Lower leg skin (tissue), 4 donors: Measurements from ENCODE around the gene TREX2. TPM values are rescaled to one million over a fixed set of nuclear protein-coding genes. Genes with fewer than 3 reads are reported as not detected.

Experiments used
- DNase-seq, 2 donors: peaks; one replicate each; pipeline ENCODE4 v3.0.0-alpha.2; 2019; ENCODE audit warnings: low spot score in 2 of 2
- H3K4me3 ChIP-seq: fragments of 200-600 bp; sonication (generic); 2 replicates; pipeline ENCODE4 v1.5.1; 2017; ENCODE audit warnings: mild to moderate bottlenecking, low read depth; ENCODE audit not compliant: poor library complexity, severe bottlenecking
- CTCF ChIP-seq, 3 donors: fragments of 450-650 bp; IDR thresholded peaks; one replicate each; pipeline ENCODE4 v1.5.1; 2016; ENCODE audit warnings: antibody characterized with exemption in 3 of 3, mild to moderate bottlenecking in 3 of 3, moderate library complexity in 2 of 3
- POLR2A ChIP-seq, 2 donors: fragments of 450-650 bp; IDR thresholded peaks; one replicate each; pipeline ENCODE4 v1.6.1; 2016 to 2017; ENCODE audit warnings: antibody characterized with exemption in 2 of 2, mild to moderate bottlenecking in 1 of 2, moderate library complexity in 1 of 2
- WGBS, 2 donors: methylation state at CpG; one replicate each; pipeline ENCODE4 v1.1.5; 2018; 5-methylcytosine and 5-hydroxymethylcytosine counted together
- intact Hi-C: fragments of 100-400 bp; cut with DNase I; formaldehyde crosslinking; loops from one replicate; pipeline ENCODE4 v1.15.0; 2023; ENCODE audit warnings: low total_unique reads
- total RNA-seq, 4 donors: library from RNA; depleted of rRNA; stranded (reverse); fragments of >200 nt; gene quantifications; one replicate each; pipeline ENCODE4 v1.1.0, GENCODE V29; 2016

The TREX2 gene
- total RNA-seq, 4 donors from 2014 or later: 76.4 to 129 (median 112) TPM

DNA sequence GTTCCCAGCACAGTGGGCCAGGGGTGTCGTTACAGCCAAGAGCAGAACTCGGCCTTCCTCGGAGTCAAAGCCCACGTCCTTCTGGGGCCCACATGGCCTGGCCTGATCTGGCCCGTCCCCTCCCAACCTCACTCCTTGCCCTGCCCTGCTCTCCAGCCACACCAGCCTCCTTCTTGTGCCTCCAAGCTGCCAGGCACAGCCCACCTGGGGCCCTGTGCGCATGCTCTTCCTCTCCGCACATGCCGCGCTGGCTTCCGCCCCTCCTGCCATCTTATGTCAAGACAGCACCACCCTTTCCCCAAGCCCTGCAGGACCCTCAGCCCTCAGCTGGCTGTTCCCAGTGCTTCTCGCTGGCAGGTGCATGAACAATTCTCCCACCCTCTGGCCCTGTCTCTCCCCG, 17.7 kb upstream of the TREX2 start:
- intact Hi-C loops: no loop called here
- no peak for DNase-seq
- 74 to 93% methylated on average over 12 of the region's 12 CpGs for WGBS, 2 donors
- H3K4me3 ChIP-seq: no peak overlapping the region
- TF ChIP-seq POLR2A (IDR thresholded peaks at IDR 0.05): no peak
- no peak for TF ChIP-seq CTCF (IDR thresholded peaks at IDR 0.05)

- no peak for DNase-seq
- TF ChIP-seq POLR2A (IDR thresholded peaks at IDR 0.05) (no peak), CTCF (IDR thresholded peaks at IDR 0.05) (no peak)
- no peak overlapping the region for H3K4me3 ChIP-seq
- intact Hi-C loops: no loop called here
- 56 to 67% methylated on average over 1 to 6 of the region's 6 CpGs for WGBS, 2 donors
Measured at GRCh38 chrX:153463031-153463430, 17.2 kb upstream of the TREX2 start.

DNA sequence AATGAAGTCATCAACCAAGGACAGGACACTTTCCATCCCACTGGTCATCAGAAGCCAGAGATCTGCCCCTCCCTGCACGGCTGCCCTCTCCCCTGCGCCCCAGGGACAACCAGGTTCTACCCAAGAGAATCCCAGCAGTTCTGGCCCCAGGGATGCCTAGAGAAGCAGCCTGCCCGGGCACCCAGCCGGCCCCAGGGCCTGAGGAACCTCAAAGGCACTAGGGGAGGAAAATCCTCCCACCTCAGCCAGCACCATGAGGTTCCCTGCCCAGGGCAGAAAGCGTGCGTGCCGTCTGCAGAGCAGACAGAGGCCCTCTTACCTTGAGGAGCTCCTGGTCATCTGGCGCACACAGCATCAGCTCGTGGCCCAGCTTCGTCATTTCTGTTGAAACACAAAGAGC, 16.4 kb upstream of the TREX2 start:
- no peak overlapping the region for H3K4me3 ChIP-seq
- intact Hi-C loops: no loop called here
- TF ChIP-seq CTCF (IDR thresholded peaks at IDR 0.05): no peak
- no peak for TF ChIP-seq POLR2A (IDR thresholded peaks at IDR 0.05)
- DNase-seq: no peak
- 78 to 89% methylated on average over 4 to 5 of the region's 10 CpGs for WGBS, 2 donors

GRCh38 chrX:153460826-153461225, 15.0 kb upstream of the TREX2 start:
- no peak overlapping the region for H3K4me3 ChIP-seq
- 55 to 58% methylated on average over 7 of the region's 7 CpGs for WGBS, 2 donors
- intact Hi-C loops: no loop called here
- DNase-seq: no peak
- no peak for TF ChIP-seq CTCF (IDR thresholded peaks at IDR 0.05)
- TF ChIP-seq POLR2A (IDR thresholded peaks at IDR 0.05): no peak

GRCh38 chrX:153459986-153460385, 14.1 kb upstream of the TREX2 start:
- no peak for DNase-seq
- H3K4me3 ChIP-seq: no peak overlapping the region
- TF ChIP-seq CTCF (IDR thresholded peaks at IDR 0.05): no peak
- TF ChIP-seq POLR2A (IDR thresholded peaks at IDR 0.05): no peak
- intact Hi-C loops: no loop called here
- WGBS, 2 donors: 90 to 96% methylated on average over 4 of the region's 4 CpGs

DNA sequence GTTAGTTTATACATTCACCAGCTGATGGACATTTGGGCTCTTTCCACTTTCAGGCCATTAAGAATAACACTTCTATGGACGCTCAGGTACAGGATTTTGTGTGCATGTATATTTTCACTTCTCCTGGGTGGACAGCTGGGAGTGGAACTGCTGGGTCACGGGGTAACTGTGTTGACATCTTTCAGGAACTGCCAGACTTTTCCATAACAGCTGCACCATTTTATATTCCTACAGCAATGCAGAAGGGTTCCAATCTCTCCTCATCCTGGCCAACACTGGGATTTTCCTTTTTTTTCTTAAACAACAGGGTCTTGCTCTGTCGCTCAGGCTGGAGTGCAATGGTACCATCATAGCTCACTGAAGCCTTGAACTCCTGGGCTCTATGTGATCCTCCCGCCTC, 12.6 kb upstream of the TREX2 start:
- no peak for TF ChIP-seq POLR2A (IDR thresholded peaks at IDR 0.05)
- no peak for TF ChIP-seq CTCF (IDR thresholded peaks at IDR 0.05)
- 90 to 98% methylated on average over 4 of the region's 4 CpGs for WGBS, 2 donors
- intact Hi-C loops: no loop called here

More for the DNA sequence above, 12.6 kb upstream of the TREX2 start:
- no peak overlapping the region for H3K4me3 ChIP-seq
- DNase-seq: no peak
